ENCODE results near the gene ZNRF3. TPM values are rescaled to one million over a fixed set of nuclear protein-coding genes. Genes with fewer than 3 reads are reported as not detected.
"Not testable (repeated sequence)": the region's sequence is repeated elsewhere in the genome, so short reads cannot be mapped to it uniquely, and the experiment has no call there.

Gene ZNRF3
- total and polyA plus RNA-seq, 5 experiments from 2014 or later = 0.08 to 0.69 (median 0.34) TPM; not detected in 1

- ATAC-seq (no peak), DNase-seq (no peak)
- POLR2A ChIA-PET = no interaction called here
- H3K9me3 Mint-ChIP-seq = peaks cover 11 to 27% (median 18%) of the 10 kb centered on the region in 9 donors
- peaks cover 41 to 84% (median 56%) of the 10 kb centered on the region in 5 donors for H3K27me3 Mint-ChIP-seq
- no peaks in the 10 kb centered on the region for H3K4me1 Mint-ChIP-seq
- no peak overlapping the region for H3K4me3 Mint-ChIP-seq
- peaks cover 11 to 24% (median 20%) of the 10 kb centered on the region in 3 donors for H3K36me3 Mint-ChIP-seq
- H3K27ac Mint-ChIP-seq = no peak overlapping the region
These were observed 59.6 kb downstream of the ZNRF3 start for GRCh38 chr22:28942801-28943500.

GRCh38 chr22:28943501-28943879, 60.1 kb downstream of the ZNRF3 start:
- Mint-ChIP-seq H3K4me3 (no peak overlapping the region), H3K4me1 (no peaks in the 10 kb centered on the region), H3K27ac (no peak overlapping the region), H3K9me3 (peaks cover 12 to 32% (median 18%) of the 10 kb centered on the region in 9 donors), H3K27me3 (peaks cover 43 to 79% (median 53%) of the 10 kb centered on the region in 5 donors), H3K36me3 (peaks cover 11 to 27% (median 23%) of the 10 kb centered on the region in 3 donors)
- DNase-seq = no peak
- POLR2A ChIA-PET = no interaction called here
- ATAC-seq = no peak

- H3K4me1 Mint-ChIP-seq = no peaks in the 10 kb centered on the region
- DNase-seq = no peak
- H3K9me3 Mint-ChIP-seq = peaks cover 12 to 44% (median 19%) of the 10 kb centered on the region in 9 donors
- ATAC-seq = no peak
- H3K36me3 Mint-ChIP-seq = peaks cover 11 to 33% (median 23%) of the 10 kb centered on the region in 3 donors
- no peak overlapping the region for H3K4me3 Mint-ChIP-seq
- H3K27ac Mint-ChIP-seq = no peak overlapping the region
- POLR2A ChIA-PET = no interaction called here
- peaks cover 59 to 73% (median 66%) of the 10 kb centered on the region in 5 donors for H3K27me3 Mint-ChIP-seq
These were observed 63.8 kb downstream of the ZNRF3 start for GRCh38 chr22:28947125-28947524.

GRCh38 chr22:28948424-28948823, 65.1 kb downstream of the ZNRF3 start:
- Mint-ChIP-seq H3K27ac (no peak overlapping the region), H3K9me3 (peaks cover 12 to 44% (median 19%) of the 10 kb centered on the region in 9 donors), H3K4me1 (no peaks in the 10 kb centered on the region), H3K4me3 (no peak overlapping the region), H3K36me3 (peaks cover 11 to 33% (median 23%) of the 10 kb centered on the region in 3 donors), H3K27me3 (peaks cover 60 to 73% (median 70%) of the 10 kb centered on the region in 5 donors)
- ATAC-seq = no peak
- no peak for DNase-seq
- POLR2A ChIA-PET = no interaction called here

GRCh38 chr22:28948860-28949551, 65.6 kb downstream of the ZNRF3 start:
- POLR2A ChIA-PET, H3K4me3 Mint-ChIP-seq, DNase-seq, H3K27ac Mint-ChIP-seq, ATAC-seq, H3K4me1 Mint-ChIP-seq: not testable (repeated sequence)
- Mint-ChIP-seq H3K27me3 (peaks cover 63 to 78% (median 72%) of the 10 kb centered on the region in 5 donors), H3K36me3 (peaks cover 11 to 33% (median 23%) of the 10 kb centered on the region in 3 donors), H3K9me3 (peaks cover 12 to 44% (median 19%) of the 10 kb centered on the region in 9 donors)

- DNase-seq = no peak
- H3K4me1 Mint-ChIP-seq = peaks cover 0 to 4% (median 2%) of the 10 kb centered on the region in 4 donors
- peaks cover 66 to 83% (median 77%) of the 10 kb centered on the region in 5 donors for H3K27me3 Mint-ChIP-seq
- no peak overlapping the region for H3K4me3 Mint-ChIP-seq
- ATAC-seq = no peak
- POLR2A ChIA-PET = no interaction called here
- no peak overlapping the region for H3K27ac Mint-ChIP-seq
- H3K9me3 Mint-ChIP-seq = peaks cover 12 to 44% (median 19%) of the 10 kb centered on the region in 9 donors
- H3K36me3 Mint-ChIP-seq = peaks cover 11 to 33% (median 23%) of the 10 kb centered on the region in 3 donors
These were observed 66.4 kb downstream of the ZNRF3 start for GRCh38 chr22:28949788-28950187.

GRCh38 chr22:28950617-28951411, 67.4 kb downstream of the ZNRF3 start:
- Mint-ChIP-seq H3K27ac (no peak overlapping the region), H3K27me3 (peaks cover 62 to 82% (median 74%) of the 10 kb centered on the region in 5 donors), H3K4me1 (peaks cover 4 to 10% (median 9%) of the 10 kb centered on the region in 4 donors), H3K36me3 (peaks cover 8 to 27% (median 18%) of the 10 kb centered on the region in 3 donors), H3K4me3 (peak overlapping the region in 1 of 10 donors; percentile 38), H3K9me3 (peaks cover 12 to 38% (median 19%) of the 10 kb centered on the region in 9 donors)
- POLR2A ChIA-PET = no interaction called here
- no peak for ATAC-seq
- no peak for DNase-seq

- DNase-seq (no peak), ATAC-seq (no peak)
- Mint-ChIP-seq H3K4me1 (peaks cover 9 to 17% (median 16%) of the 10 kb centered on the region in 4 donors), H3K9me3 (peaks cover 5 to 31% (median 13%) of the 10 kb centered on the region in 9 donors), H3K27me3 (peaks cover 60 to 81% (median 70%) of the 10 kb centered on the region in 5 donors), H3K4me3 (no peak overlapping the region), H3K36me3 (peaks cover 5 to 20% (median 12%) of the 10 kb centered on the region in 3 donors), H3K27ac (no peak overlapping the region)
- POLR2A ChIA-PET = no interaction called here
These were observed 68.2 kb downstream of the ZNRF3 start for GRCh38 chr22:28951530-28951929.

- DNase-seq = no peak
- no peak for ATAC-seq
- Mint-ChIP-seq H3K27me3 (peaks cover 58 to 81% (median 69%) of the 10 kb centered on the region in 5 donors), H3K4me3 (no peak overlapping the region), H3K36me3 (peaks cover 2 to 15% (median 7%) of the 10 kb centered on the region in 3 donors), H3K27ac (no peak overlapping the region), H3K4me1 (peaks cover 9 to 22% (median 20%) of the 10 kb centered on the region in 4 donors), H3K9me3 (peaks cover under 1 to 26% (median 8%) of the 10 kb centered on the region in 9 donors)
- POLR2A ChIA-PET = no interaction called here
These were observed 68.7 kb downstream of the ZNRF3 start for GRCh38 chr22:28951969-28952521.

- POLR2A ChIA-PET = no interaction called here
- H3K4me3 Mint-ChIP-seq = no peak overlapping the region
- ATAC-seq (no peak), DNase-seq (no peak)
- peaks cover 57 to 87% (median 71%) of the 10 kb centered on the region in 5 donors for H3K27me3 Mint-ChIP-seq
- peaks cover 9 to 24% (median 20%) of the 10 kb centered on the region in 4 donors for H3K4me1 Mint-ChIP-seq
- no peak overlapping the region for H3K27ac Mint-ChIP-seq
- peaks cover 0 to 18% (median 4%) of the 10 kb centered on the region in 9 donors for H3K9me3 Mint-ChIP-seq
- H3K36me3 Mint-ChIP-seq = peaks cover 2 to 9% (median 3%) of the 10 kb centered on the region in 3 donors
These were observed 69.5 kb downstream of the ZNRF3 start for GRCh38 chr22:28952857-28953256.

- H3K36me3 Mint-ChIP-seq = peaks cover under 1 to 7% (median 2%) of the 10 kb centered on the region in 3 donors
- H3K27me3 Mint-ChIP-seq = peaks cover 61 to 92% (median 74%) of the 10 kb centered on the region in 5 donors
- no peak overlapping the region for H3K4me3 Mint-ChIP-seq
- no peak overlapping the region for H3K27ac Mint-ChIP-seq
- H3K9me3 Mint-ChIP-seq = peaks cover 0 to 13% (median 2%) of the 10 kb centered on the region in 9 donors
- ATAC-seq (no peak), DNase-seq (no peak)
- POLR2A ChIA-PET = no interaction called here
- peaks cover 9 to 24% (median 20%) of the 10 kb centered on the region in 4 donors for H3K4me1 Mint-ChIP-seq
These were observed 70.0 kb downstream of the ZNRF3 start for GRCh38 chr22:28953403-28953802.
